ENCODE data around the gene JAK2. TPM values are rescaled to one million over a fixed set of nuclear protein-coding genes. Genes with fewer than 3 reads are reported as not detected.

The JAK2 gene
- total RNA-seq, 1 donor from 2014 or later, result 15.8 TPM

- TF ChIP-seq CTCF (IDR thresholded peaks at IDR 0.05), result no peak
- H3K4me3 Mint-ChIP-seq (ENCODE audit: unreplicated experiment), result no peak overlapping the region
- H3K27me3 Mint-ChIP-seq (ENCODE audit: low read depth), result no peaks in the 10 kb centered on the region
- H3K27ac Mint-ChIP-seq (ENCODE audit: unreplicated experiment), result no peak overlapping the region
- H3K36me3 Mint-ChIP-seq (ENCODE audit: low read depth), result no peaks in the 10 kb centered on the region
- peaks cover 23% of the 10 kb centered on the region for H3K4me1 Mint-ChIP-seq (ENCODE audit: low read depth)
- no peaks in the 10 kb centered on the region for H3K9me3 Mint-ChIP-seq (ENCODE audit: low read depth)
- DNase-seq (ENCODE audit: low spot score), result no peak
Measured at GRCh38 chr9:4980086-4980727, 4.9 kb upstream of the JAK2 start.

GRCh38 chr9:4982721-4983482, 2.2 kb upstream of the JAK2 start:
- no peak for DNase-seq (ENCODE audit: low spot score)
- Mint-ChIP-seq H3K36me3 (ENCODE audit: low read depth) (no peaks in the 10 kb centered on the region), H3K4me3 (ENCODE audit: unreplicated experiment) (no peak overlapping the region), H3K4me1 (ENCODE audit: low read depth) (peaks cover 38% of the 10 kb centered on the region), H3K27me3 (ENCODE audit: low read depth) (no peaks in the 10 kb centered on the region), H3K27ac (ENCODE audit: unreplicated experiment) (no peak overlapping the region), H3K9me3 (ENCODE audit: low read depth) (no peaks in the 10 kb centered on the region)
- no peak for TF ChIP-seq CTCF (IDR thresholded peaks at IDR 0.05)

GRCh38 chr9:4983601-4984165, 1.4 kb upstream of the JAK2 start:
- H3K9me3 Mint-ChIP-seq (ENCODE audit: low read depth), result no peaks in the 10 kb centered on the region

GRCh38 chr9:4984171-4984620, 876 bp upstream of the JAK2 start:
- Mint-ChIP-seq H3K9me3 (ENCODE audit: low read depth) (no peaks in the 10 kb centered on the region), H3K4me3 (ENCODE audit: unreplicated experiment) (peak overlapping the region; percentile 76), H3K27me3 (ENCODE audit: low read depth) (no peaks in the 10 kb centered on the region), H3K27ac (ENCODE audit: unreplicated experiment) (peak overlapping the region; percentile 98), H3K36me3 (ENCODE audit: low read depth) (no peaks in the 10 kb centered on the region), H3K4me1 (ENCODE audit: low read depth) (peaks cover 37% of the 10 kb centered on the region)
- no peak for TF ChIP-seq CTCF (IDR thresholded peaks at IDR 0.05)
- no peak for DNase-seq (ENCODE audit: low spot score)

More at GRCh38 chr9:4983601-4984165, 1.4 kb upstream of the JAK2 start:
- peaks cover 38% of the 10 kb centered on the region for H3K4me1 Mint-ChIP-seq (ENCODE audit: low read depth)
- TF ChIP-seq CTCF (IDR thresholded peaks at IDR 0.05), result no peak
- H3K27me3 Mint-ChIP-seq (ENCODE audit: low read depth), result no peaks in the 10 kb centered on the region
- H3K27ac Mint-ChIP-seq (ENCODE audit: unreplicated experiment), result peak overlapping the region; percentile 98
- no peak for DNase-seq (ENCODE audit: low spot score)
- peak overlapping the region; percentile 76 for H3K4me3 Mint-ChIP-seq (ENCODE audit: unreplicated experiment)
- H3K36me3 Mint-ChIP-seq (ENCODE audit: low read depth), result no peaks in the 10 kb centered on the region
